ENCODE data around the gene CAPNS2.
A peak's percentile ranks its signal among the peaks of the same experiment; 100 is the strongest.

CAPNS2 gene

DNA sequence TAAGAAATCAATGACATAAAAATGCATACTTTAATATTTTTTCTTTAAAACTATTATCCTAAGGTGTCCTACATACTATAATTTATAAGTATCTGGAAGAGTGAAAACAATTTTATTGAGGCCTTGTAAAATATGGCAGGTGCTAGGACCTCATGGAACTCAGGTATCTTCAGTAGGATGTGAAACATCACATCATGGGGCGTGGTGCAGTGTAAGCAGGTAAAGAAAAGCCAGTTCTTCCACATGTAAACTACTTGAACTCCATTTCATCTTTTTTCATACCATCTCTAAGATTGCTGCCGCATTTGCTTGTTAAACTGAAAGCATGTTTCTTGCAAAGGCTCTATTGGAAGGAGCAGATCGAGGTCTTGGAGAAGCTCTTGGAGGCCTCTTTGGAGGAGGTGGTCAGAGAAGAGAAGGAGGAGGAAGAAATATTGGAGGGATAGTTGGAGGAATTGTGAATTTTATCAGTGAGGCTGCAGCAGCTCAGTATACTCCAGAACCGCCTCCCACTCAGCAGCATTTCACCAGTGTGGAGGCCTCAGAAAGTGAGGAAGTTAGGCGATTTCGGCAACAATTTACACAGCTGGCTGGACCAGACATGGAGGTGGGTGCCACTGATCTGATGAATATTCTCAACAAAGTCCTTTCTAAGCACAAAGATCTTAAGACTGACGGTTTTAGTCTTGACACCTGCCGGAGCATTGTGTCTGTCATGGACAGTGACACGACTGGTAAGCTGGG, at the start of gene CAPNS2:
TSS of gene CAPNS2 (plus strand) at position 253 of the 744 bp plus-strand sequence. CDS start at position 326, 73 bp downstream.
- peak in 1 of 2 experiments; percentile 17 for DNase-seq

DNA sequence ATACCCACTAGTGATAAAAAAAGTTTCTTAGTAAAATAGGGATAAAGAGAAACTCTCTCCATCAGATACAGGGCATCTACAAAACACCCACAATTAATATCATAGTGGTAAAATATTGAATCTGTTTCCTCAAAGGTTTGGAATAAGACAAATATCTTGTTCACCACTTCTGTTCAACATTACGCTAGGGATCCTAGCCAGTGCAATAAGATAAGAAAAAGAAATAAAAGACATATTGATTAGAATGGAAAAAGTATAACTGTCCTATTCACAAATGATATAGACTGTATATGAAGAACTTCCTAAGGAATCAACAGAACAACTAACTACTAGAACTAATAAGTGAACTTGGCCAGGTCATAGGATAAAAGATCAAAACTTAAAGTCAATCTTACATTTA, 44.7 kb upstream of the CAPNS2 start:
- DNase-seq, result no peak

DNA sequence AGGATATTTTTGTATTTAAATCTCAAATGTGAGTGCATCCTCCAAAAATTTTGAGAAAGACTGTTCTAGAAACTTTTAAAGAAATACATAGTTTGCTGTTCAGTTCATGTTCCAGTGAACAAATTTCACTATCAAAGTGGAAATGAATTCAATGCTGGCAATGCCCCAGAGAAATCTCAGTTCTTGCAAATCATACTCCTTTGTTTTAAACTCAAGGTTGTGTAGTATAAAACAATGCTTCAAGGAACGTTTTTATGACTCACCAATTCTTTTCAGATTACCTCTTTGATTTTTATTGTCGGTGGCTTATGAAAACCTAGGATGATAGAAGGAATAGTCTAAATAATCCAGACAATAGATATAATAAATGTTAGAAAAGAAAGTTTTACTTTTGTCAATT, 40.0 kb upstream of the CAPNS2 start:
- DNase-seq, result no peak

DNA sequence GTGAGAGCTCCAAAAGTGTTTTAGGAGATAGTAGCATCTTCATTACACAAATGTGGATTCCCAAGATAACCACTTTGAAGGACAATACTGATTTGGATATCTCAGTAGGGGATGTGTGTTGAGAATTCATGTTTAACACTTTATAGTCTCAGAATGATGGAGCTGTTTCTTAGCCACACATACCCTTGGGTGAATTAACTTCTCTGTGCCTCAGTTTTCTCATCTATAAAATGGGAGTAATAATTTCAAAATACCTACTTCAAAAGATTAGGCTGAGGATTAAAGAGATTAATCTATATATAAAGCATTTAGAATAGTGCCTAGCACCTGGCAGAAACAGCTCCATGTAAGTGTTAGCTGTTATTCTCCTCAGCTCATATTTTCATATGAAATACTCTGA, 38.6 kb upstream of the CAPNS2 start:
- no peak for DNase-seq

DNA sequence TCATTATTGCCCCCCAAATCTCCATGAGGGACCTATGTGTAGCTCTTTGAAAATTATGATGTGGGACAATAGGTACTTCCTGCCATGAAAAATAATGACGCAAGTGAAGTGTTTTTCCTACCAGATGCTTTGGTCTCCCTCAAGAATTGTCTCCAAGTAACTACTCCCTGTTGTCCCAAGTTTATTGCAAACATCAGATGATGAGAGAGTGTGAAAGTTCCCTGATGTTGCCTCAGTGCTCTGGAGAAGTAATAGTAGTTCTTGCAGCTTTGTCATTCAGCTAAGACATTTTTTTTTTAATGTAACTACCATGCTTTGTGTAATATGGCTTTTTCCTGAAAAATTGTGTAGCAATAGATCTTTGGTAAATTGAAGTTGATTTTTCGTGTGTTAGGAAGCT, 37.5 kb upstream of the CAPNS2 start:
- DNase-seq, result no peak

DNA sequence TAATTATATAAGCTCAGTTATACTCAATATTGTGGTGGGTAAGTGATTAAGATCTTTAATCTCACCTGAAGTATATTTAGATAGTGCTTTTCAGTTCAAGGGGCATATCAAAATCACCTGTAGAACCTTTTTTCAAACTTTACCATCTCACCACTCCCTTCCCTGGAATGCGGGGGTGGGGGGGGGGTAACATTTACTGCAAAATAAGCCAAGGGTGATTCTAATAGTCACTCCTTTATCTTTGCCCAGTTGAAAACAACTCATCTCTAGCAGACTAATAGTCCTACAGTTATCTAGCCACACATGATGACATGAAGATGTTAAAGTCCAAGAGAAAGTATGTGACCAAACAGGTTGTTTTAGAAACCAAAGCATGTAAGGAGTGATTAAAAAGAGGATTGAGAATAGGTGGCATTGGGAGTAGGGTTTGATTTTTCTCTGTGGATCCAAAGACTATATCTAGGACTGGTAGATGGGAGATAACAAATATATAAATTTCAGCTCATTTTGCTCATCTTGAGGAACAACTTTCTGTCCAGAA, 36.1 kb upstream of the CAPNS2 start:
- DNase-seq, result no peak

DNA sequence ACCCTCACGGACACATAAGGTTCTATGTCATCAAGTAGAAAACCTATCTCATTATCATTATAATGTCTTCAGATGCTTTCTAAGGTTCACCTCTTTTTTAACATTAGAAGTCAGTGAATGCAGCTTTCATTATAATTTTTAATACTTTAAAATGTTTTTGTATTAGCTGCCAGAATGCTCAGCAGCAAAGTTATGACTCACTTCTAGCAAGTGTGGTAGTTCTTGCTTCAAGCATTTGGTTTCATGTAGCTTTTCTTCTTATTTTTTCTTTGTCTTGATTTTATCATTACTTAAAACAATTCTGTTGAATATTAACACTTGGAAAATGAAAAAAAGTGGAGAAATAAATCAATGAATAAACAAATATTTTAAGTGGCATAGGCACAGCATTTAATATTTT, 34.3 kb upstream of the CAPNS2 start:
- DNase-seq, result no peak

DNA sequence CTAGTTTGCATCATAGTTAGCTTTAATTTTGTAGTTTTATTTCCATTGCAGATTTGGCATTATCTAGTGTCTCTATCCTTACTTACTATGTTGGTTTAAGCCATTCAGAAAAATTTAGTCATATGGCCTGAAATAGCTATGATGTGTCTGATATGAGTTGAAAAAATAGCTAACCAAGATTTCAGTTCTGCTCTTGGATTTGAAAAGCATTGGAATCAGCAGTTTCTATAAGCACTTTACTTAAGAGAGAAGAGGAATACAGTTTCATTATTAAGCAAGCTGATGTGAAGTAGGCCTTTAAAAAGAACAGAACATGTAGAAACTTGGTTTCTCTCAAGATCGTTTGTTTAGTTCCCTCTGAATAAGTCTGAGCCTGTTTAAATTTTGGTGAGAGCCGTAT, 31.7 kb upstream of the CAPNS2 start:
- DNase-seq, result no peak

DNA sequence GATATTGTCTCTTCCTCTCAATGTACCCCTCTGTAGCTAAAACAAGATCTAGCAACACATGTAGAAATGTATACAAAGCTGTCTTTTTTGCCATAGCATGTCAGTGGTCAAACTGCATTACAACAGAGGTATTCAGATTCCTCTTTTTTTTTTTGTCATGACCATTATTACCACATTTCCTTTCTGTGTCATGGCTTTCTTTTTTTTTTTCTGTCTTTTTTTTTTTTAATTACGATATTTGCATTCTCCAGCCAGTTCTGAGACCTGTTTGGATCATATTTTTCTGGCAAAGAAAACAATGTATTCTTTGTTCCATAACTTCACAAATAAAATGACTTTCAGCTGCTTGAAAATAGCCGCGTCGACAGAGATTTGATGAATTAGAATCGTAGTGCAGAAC, 27.4 kb upstream of the CAPNS2 start:
- DNase-seq, result peak; percentile 84 to 88

DNA sequence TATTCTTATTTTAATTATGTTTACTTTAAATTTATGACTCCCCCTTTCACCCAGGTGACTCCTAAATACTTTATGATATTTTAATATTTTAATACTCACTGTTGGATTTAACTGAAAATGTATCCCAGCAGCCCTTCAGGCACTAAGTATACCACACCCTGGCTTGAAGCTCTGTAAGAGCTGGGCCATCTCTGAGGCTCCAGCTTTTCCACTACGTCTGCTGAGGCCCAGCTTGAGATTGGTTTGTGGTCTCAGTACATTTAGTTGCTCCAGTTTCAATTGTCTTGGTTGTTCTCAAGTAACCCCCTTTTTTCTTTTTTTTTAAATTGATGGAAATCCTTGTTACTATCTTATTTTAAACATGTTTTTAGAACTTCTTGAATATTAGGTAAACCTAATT, 27.0 kb upstream of the CAPNS2 start:
- no peak for DNase-seq

DNA sequence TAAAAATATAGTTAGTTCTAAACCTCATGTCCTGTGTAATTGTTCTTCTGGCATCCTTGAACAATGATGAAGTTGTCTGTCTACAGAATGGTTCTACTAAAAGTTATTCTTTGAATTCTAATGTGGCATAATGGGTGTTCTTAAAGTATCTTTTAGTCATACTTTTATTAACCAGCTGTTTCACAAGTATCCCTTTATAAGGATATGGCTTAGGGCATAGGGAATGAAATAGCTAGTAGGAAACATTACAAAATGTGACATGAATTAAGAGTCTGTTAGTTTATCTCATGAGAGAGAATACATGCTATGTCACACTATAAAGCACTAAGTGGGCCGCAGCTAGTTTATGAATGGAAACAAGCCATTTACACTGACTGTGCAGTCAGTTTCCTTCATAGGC, 26.3 kb upstream of the CAPNS2 start:
- no peak for DNase-seq

DNA sequence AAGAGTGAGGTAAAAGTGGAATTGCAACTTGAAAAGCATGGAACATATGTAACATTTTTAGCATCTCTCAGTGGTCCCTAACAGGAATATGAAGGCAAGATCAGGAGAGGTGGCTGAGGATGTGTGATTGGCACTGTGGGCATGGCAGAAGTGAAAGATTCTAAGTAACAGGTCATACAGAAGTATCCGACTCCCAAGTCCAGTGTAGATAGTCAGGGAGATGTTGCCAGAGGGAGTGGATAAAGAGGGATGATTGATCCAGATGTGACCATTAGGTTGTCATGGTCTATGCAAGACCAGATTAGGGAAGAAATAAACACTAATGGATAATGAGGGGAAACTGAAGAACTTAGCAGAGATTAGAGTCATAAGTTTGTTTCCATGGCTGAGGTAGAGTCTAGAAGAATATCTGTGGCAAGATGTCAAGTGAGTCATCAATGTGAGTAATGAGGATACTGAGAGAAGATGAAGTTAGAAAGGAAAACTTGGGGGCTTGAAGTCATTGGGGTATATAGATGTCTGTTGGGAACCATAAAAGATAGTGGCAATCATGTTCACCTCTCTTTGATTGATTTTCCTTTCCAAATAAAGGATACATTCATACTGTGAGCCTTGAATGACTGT, 23.9 kb upstream of the CAPNS2 start:
- no peak for DNase-seq

DNA sequence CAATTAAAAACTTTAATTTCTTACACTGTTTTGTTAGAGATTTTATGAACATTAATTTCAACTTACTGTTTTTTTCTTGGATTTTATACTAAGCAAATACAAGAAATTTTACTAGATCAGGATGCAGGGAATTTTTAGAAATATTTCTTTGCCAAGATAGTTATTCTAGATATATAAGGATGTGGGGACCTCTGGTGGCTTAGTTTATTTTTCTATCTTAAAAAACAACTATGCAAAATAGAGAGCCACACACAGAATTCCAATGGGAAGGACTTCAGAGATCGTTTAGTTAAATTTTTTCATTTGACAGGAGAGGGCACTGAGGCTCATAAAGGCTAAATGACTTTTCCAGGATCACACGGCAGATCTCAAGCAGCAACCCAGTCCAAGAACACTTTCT, 23.0 kb upstream of the CAPNS2 start:
- no peak for DNase-seq

DNA sequence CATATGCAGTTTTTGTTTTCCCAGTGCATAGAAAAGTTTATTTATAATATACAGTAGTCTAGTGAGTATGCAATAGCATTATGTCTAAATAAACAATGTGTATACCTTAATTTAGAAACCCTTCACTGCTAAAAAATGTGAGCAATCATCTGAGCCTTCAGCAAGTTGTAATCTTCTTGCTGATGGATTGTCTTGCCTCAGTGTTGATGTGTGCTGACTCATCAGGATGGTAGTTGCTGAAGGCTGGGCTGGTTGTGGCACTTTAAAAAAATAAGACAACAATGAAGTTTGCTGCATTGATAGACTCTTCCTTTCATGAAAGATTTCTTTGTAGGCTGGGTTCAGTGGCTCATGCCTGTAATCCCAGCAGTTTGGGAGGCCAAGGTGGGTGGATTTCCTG, 13.9 kb upstream of the CAPNS2 start:
- no peak for DNase-seq

DNA sequence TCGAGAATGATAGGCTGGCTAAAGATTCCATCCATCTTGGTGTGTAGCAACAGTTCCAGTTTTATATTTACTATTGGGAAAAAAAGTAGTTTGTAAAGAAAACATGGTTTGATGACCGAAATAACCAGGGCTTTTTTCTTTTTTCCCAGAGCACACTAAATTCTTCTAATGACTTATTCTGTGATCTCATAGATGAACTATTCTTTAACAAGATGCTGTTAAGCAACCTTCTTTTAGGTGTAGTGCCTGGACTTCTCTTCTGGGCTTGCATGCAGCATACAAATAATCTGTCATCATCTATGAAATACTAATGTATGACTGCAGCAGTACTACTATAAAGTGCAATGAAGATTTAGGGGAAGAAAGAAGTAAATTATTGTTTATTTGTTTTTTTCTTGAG, 11.0 kb upstream of the CAPNS2 start:
- DNase-seq, result no peak

DNA sequence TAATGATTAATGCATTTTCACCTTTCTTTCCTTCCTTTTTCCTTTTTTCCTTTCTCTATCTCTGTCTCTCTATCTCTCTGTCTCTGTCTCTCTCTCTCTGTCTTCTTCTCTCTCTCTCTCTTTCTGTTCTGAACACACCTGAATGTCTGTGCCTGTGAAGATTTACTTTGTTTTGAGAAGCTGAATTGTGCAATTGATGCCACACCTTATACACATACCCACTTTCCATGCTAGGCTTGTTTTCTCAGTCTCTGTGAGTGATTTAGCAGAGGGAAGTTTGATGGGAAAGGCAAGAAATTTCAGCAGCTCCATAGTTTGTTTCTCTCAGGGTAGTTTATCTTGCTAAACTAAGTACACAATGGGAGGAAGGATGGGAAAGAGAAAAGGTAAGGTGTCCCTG, 9.3 kb upstream of the CAPNS2 start:
- DNase-seq, result no peak

DNA sequence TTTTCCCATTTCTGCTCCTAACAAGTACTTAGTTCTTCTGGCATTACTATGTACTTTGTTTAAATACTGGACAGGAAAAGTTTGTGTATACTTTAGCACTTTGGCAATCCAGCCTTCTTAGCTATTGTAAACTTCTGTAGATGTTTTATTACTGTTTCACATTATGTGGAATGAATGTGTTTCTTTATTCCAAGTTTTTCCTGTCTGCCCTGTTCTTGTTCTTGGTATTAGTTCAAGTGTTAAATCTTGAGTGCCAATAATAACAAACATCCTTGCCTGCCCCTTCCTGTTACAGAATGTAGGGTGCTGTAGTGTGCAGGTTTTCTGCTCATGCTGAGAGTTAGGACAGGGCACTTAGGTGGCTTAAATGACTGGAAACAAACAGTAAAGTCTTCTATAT, 7.3 kb upstream of the CAPNS2 start:
- no peak for DNase-seq

DNA sequence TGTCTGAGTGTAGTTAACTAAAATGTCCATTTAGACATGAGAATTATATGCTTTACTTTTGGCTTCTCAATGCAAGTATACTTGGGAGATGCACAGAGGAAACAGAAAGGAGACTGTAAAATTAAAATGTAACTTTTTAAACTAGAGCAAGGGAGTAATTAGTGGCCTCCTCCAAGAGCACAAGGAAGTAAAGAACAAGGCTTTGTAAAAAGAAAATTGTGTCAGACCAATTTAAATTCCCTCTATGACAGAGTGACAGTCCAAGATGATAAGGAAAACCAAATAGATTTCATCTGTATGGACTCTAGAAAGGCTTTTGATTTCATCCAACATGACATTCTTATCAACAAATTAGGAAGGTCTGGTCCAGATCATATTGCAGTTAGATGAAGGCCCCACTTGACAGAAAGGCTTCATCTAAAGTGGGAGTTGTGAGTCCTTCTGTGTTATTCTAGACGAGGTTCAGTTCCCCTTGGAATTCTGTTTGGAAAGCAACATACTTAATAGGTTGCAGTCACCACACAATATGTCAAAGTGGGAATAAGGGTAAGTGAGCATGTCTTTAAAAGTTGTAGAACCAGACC, 6.5 kb upstream of the CAPNS2 start:
- DNase-seq, result no peak

DNA sequence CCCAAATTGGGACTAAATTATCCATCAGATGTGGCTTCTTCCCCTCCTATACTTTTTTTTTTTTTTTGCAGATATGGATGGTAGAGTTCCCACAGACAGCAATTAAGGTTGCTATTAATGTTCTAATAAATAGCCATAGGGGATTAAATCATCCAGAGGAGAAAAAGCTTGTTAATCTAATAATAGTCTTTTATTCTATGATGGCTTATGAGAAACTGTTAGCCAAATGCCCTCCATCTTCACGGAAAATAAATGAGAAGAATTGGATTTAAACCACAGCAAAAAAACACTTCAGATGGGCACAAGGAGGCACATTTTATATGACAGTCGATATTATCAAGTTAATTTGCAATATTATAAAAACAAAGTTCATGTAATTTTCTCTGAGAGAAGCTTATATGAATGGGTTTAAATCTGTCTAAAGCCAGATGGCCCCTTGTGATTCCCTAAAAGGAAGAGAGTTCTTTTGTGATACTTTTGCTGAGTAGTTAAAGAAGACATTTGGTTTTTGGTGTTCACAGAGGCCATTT, 5.1 kb upstream of the CAPNS2 start:
- no peak for DNase-seq

DNA sequence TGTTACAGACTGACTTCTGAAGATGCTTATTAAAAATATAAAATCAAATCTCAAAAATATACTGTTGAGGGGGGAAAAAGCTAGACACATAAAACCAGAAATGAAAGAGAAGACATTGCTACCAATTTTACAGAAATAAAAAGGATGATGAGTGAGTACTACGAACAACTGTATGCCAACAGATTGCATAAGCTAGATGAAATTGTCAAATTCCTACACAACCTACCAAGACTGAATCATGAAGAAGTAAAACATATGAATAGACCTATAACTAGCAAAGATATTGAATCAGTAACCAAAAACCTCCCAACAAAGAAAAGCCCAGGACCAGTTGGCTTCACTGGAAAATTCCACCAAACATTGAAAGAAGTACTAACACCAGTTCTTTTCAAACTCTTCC, 3.5 kb upstream of the CAPNS2 start:
- DNase-seq, result no peak

DNA sequence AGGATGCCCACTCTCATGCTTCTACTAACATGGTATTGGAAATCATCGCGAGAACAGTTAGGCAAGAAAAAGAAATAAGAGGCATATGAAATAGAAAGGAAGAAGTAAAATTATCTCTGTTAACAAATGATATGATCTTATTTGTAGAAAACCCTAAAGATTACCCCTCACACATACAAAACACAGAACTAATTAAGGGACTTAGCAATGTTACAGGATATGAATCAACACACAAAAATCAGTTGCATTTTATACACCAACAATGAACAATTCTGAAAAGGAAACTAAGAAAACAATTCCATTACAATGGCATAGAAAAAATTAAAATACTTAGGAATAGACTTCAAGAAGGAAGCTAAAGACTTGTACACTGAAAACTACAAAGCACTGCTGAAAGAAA, 2.7 kb upstream of the CAPNS2 start:
- DNase-seq, result no peak

DNA sequence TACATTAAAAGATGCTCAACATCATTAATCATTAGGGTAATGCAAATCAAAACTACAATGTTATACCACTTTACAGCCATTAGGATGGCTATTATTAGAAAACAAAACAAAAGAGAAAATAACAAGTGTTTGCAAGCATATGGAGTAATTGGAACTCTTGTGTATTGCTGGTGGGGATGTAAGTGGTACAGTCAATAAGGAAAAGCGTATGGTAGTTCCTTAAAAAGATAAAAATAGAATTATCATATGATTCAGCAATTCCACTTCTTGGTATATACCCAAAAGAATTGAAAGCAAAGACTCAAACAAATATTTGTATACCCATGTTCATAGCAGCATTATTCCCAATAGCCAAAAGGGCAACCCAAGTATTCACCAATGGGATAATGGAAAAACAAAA, 1.4 kb upstream of the CAPNS2 start:
- no peak for DNase-seq

DNA sequence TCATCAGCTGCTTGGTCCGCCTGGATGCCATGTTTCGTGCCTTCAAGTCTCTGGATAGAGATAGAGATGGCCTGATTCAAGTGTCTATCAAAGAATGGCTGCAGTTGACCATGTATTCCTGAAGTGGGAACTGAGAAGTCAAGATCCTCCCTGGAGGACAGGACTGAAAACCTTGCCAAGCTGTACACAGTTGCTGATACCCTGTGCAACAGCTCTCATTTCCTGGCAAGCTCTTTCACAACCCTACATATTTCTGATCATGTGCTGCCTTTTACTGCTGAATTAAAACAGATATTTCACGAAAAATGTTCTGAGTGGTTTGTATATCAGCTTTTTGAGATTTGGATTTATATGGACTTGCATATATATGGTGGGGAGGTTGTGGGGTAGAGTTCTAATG, 898 bp downstream of the CAPNS2 start:
- DNase-seq, result peak; percentile 61 to 67

DNA sequence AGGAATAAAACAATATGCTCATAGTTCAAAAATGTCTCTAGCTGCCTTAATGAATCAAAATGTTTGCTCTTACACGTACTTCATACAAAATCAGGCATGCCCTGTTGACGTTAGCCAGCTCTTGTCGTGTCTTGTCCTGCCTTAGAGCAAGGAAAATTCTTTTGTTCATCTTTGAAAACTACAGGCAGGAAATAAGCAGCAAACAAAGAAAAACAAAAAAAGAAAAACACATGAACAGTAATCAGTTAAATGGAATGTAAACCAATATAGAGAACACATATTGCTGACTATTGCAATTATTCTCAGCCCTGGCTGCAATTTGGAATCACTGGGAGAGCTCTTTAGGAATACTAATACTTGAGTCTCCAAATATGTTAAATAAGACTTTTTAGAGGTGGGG, 1.7 kb downstream of the CAPNS2 start:
- DNase-seq, result no peak

Measured in AML-193 (cell line).